Iris pigment epithelial cell (primary cell): ENCODE results near the gene PARL.
"Not testable (repeated sequence)": the region's sequence is repeated elsewhere in the genome, so short reads cannot be mapped to it uniquely, and the experiment has no call there.

ENCODE experiments used
- DNase-seq: peaks from one replicate; pipeline ENCODE4 v3.0.0-alpha.2; 2011; ENCODE audit warnings: low read depth

Gene PARL

DNA sequence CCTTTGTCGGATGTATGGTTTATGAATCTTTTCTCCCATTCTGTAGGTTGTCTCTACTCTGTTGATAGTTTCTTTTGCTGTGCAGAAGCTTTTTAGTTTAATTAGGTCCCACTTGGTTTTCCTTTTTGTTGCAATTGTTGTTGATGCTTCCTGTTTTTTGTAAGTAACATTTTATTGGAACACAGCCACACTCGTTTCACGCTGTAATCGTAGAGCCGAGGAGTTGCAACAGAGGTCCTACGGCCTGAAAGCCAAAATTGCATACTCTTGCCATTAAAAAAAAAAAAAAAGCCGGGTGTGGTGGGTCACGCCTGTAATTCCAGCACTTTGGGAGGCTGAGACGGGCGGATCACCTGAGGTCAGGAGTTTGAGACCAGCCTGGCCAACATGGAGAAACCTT, 100.2 kb downstream of the PARL start:
- not testable (repeated sequence) for DNase-seq

DNA sequence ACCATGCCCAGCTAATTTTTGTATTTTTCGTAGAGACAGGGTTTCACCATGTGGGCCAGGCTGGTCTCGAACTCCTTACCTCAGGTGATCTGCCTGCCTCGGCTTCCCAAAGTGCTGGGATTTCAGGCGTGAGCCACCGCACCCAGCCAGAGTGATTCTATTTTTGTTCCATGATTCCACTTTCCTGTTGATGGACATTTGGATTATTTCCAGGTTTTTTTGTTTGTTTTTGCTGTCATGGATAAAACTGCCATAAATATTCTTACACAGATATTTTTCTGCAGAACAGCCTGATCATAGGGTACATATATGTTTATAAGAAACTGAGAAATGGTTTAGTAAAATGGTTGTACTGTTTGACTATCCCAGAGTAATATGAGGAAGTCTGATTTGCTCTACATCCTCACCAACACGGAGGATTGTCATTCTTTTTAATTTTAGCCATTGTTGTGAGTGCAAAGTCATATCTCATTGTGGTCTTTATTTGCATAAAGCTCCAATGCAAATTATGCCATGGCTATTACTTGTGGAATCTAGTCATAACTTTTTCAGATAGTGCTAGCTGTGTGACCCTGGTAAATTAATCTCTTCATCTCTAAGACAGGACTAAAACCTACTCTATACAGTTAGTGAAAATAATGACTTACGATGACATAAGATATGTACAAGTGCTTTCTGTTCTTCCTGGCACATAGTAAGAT, 102.0 kb downstream of the PARL start:
- no peak for DNase-seq

DNA sequence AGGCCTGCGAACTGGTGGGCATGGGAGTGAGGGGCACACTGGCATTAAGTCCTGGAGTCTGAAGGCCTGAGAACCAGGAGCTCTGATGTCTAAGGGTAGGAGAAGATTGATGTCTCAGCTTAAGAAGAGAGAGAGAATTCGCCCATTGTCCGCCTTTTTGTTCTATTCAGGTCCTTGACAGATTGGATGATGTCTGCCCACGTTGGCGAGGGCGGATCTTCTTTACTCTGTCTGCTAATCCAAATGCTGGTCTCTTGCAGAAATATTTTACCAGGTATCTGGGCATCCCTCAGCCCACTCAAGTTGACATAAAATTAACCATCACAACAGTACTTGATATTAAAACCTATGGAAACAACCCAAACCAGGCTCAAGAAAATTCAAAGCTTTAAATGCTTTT, 103.4 kb downstream of the PARL start:
- DNase-seq, result no peak

DNA sequence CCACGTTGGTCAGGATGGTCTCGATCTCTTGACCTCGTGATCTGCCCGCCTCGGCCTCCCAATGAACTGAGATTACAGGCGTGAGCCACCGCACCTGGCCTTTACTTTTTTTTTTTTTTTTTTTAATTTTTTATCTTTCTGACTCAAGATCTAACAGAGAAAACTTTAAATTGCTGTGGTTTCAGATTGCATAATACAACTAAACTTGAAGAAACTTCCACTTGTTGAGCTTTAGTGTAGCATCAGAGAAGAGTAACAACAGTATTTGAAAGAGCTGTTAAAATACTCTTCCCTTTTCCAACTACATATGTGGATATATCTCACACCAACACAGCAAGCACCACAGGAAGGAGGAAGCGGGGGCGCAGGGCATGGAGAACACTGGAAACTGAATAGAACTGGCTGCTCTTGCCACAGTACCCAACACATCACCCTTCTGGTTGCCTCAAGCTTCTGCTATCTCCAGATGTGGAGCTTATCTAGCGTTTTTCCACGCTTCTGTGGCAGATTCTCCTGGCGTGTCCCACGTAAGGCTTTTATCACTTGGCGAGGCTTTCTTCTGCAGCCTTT, 104.7 kb downstream of the PARL start:
- DNase-seq, result peak; percentile 72
